ENCODE measurements around the gene ATP6V0B. TPM values are rescaled to one million over a fixed set of nuclear protein-coding genes. Genes with fewer than 3 reads are reported as not detected.

The ATP6V0B gene
- total RNA-seq, 1 experiment from 2014 or later: 181 TPM

DNA sequence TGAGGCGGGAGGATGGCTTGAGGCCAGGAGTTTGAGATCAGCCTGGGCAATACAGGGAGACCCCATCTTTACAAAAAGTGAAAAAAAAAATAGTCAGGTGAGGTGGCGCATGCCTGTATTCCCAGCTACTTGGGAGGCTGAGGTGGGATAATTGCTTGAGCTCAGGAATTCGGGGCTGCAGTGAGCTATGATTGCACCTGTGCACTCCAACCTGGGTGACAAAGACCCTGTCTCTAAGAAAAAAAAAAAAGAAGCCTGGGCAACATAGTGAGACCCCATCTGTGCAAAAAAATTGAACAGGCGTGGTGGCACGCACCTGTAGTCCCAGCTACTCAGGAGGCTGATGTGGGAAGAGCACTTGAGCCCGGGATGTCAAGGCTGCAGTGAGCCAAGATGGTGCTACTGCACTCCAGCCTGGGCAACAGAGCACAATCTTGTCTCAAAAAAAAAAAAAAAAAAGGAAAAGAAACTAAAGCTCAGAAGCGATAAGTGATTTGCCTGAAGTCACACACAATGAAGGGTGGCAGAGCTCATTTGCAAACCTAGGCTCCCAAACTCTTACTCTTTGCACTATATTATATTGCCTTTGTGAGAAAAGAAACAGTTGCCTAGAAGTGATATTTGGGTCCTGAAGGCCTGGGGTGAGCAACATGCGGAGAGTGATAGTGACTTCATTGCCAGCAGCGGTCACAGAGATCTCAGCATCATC, 18.6 kb downstream of the ATP6V0B start:
- Histone ChIP-seq H3K9me3 (ENCODE audit: low read depth, low read length, poor library complexity, severe bottlenecking) (no peaks in the 10 kb centered on the region), H3K27ac (ENCODE audit: low read depth, low read length, poor library complexity, severe bottlenecking) (no peak overlapping the region), H3K36me3 (ENCODE audit: insufficient read depth, low read length, poor library complexity, severe bottlenecking) (no peaks in the 10 kb centered on the region), H3K27me3 (replicated peaks; ENCODE audit: insufficient read depth, low read depth, low read length, poor library complexity) (no peaks in the 10 kb centered on the region), H3K4me3 (ENCODE audit: low read depth, low read length, poor library complexity, severe bottlenecking) (no peak overlapping the region), H3K4me1 (ENCODE audit: insufficient read depth, low read length, poor library complexity, severe bottlenecking) (peaks cover 19% of the 10 kb centered on the region)
- BruUV-seq (replicated peaks): no TSS peak
- no peak for TF ChIP-seq EZH2 (IDR thresholded peaks at IDR 0.05; ENCODE audit: borderline replicate concordance, low read depth, low read length, poor library complexity, severe bottlenecking)
- TF ChIP-seq, protein P1, sequence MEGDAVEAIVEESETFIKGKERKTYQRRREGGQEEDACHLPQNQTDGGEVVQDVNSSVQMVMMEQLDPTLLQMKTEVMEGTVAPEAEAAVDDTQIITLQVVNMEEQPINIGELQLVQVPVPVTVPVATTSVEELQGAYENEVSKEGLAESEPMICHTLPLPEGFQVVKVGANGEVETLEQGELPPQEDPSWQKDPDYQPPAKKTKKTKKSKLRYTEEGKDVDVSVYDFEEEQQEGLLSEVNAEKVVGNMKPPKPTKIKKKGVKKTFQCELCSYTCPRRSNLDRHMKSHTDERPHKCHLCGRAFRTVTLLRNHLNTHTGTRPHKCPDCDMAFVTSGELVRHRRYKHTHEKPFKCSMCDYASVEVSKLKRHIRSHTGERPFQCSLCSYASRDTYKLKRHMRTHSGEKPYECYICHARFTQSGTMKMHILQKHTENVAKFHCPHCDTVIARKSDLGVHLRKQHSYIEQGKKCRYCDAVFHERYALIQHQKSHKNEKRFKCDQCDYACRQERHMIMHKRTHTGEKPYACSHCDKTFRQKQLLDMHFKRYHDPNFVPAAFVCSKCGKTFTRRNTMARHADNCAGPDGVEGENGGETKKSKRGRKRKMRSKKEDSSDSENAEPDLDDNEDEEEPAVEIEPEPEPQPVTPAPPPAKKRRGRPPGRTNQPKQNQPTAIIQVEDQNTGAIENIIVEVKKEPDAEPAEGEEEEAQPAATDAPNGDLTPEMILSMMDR (conservative IDR thresholded peaks at IDR 0.05; ENCODE audit: low read depth, low read length): no peak
- ChIA-PET POLR2A (ENCODE audit: low non-redundant PET) (no interaction called here), CTCF (interaction anchor here (0.6 to 1.8 kb wide), 4 partner anchors 54 to 930 kb away, joined by 3 to 13 read pairs (median 4); no protein-coding TSS in a partner anchor)
- no peak for DNase-seq (ENCODE audit: low spot score)
- intact Hi-C loops (cut with micrococcal nuclease; ENCODE audit: unreplicated experiment): no loop called here

DNA sequence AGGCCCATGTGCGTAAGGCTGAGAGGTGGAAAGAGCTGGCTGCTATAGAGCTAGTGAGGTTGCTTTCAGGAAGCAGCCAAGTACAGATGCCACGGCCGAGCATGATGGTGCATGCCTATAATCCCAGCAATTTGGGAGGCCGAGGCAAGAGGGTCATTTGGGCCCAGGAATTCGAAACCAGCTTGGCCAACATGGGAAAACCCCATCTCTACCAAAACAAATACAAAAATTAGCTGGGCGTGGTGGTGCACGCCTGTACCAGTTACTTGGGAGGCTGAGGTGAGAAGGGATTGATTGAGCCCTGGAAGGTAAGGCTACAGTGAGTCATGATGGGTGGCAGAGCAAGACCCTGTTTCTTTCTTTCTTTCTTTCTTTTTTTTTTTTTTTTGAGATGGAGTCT, 19.3 kb downstream of the ATP6V0B start:
- H3K9me3 ChIP-seq (ENCODE audit: low read depth, low read length, poor library complexity, severe bottlenecking): no peaks in the 10 kb centered on the region
- no TSS peak for BruUV-seq (replicated peaks)
- CTCF ChIA-PET: interaction anchor here (0.6 to 1.8 kb wide), 3 partner anchors 54 to 930 kb away, joined by 3 to 13 read pairs (median 5); no protein-coding TSS in a partner anchor
- no peak for DNase-seq (ENCODE audit: low spot score)
- H3K4me1 ChIP-seq (ENCODE audit: insufficient read depth, low read length, poor library complexity, severe bottlenecking): peaks cover 19% of the 10 kb centered on the region
- TF ChIP-seq, protein P1 (conservative IDR thresholded peaks at IDR 0.05; ENCODE audit: low read depth, low read length): no peak
- TF ChIP-seq EZH2 (IDR thresholded peaks at IDR 0.05; ENCODE audit: borderline replicate concordance, low read depth, low read length, poor library complexity, severe bottlenecking): no peak
- H3K27ac ChIP-seq (ENCODE audit: low read depth, low read length, poor library complexity, severe bottlenecking): no peak overlapping the region
- no peak overlapping the region for H3K4me3 ChIP-seq (ENCODE audit: low read depth, low read length, poor library complexity, severe bottlenecking)
- POLR2A ChIA-PET (ENCODE audit: low non-redundant PET): interaction anchor here (0.6 kb wide), 2 partner anchors 10 to 37 kb away, joined by 10 read pairs; partner anchors contain the start of gene SLC6A9
- no peaks in the 10 kb centered on the region for H3K36me3 ChIP-seq (ENCODE audit: insufficient read depth, low read length, poor library complexity, severe bottlenecking)
- no peaks in the 10 kb centered on the region for H3K27me3 ChIP-seq (replicated peaks; ENCODE audit: insufficient read depth, low read depth, low read length, poor library complexity)
- intact Hi-C loops (cut with micrococcal nuclease; ENCODE audit: unreplicated experiment): no loop called here

DNA sequence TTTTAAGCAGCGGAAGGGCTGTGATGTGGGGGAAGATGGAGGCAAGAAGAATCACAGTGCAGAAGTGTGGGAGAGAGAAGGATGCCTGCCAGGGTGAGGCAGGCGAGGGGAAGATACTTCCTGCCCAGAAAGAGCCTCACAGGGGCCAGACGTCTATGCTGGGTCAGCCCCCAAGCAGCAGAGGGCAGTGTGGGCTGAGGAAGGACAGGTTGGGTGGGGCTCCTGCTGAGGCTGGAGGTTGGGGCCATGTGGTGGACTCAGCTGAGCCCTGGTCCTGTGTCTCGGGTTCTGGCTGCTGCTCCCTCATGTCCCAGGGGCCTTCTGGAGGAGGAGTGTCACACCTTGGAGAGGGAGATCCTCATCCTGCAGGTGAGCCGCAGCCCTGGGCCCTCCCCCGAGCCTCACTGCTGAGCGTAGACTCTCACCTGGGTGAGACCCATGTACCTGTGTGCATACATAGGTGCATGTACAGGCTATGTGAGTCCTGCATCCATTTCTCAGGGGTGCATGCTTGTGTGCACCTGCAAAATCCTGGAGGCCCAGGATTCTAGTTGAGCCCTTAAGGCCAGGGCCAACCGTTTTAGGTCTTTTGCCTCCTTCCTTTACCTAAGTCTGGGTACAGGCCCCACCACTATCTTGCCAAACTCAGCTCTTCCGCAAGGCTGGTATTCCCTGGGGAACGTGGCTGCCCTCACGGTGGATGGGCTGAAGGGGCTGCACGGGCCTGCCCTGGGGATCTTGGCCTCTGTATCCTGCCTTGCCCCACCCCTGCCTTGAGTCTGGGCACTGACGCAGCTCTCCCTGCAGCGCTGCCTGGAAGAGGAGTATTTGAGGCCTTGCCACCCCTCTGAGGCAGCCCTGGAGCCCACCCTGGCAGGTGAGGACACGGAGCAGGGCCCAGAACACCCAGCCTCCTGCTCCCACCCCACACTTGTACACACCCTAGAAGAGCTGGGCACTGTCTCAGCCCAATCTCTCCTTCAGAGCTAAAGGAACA, 20.3 kb downstream of the ATP6V0B start:
- no peak for DNase-seq (ENCODE audit: low spot score)
- POLR2A ChIA-PET (ENCODE audit: low non-redundant PET): interaction anchor here (0.6 kb wide), 3 partner anchors 9 to 129 kb away, joined by 3 to 10 read pairs (median 10); partner anchors contain the start of gene SLC6A9
- Histone ChIP-seq H3K4me3 (ENCODE audit: low read depth, low read length, poor library complexity, severe bottlenecking) (no peak overlapping the region), H3K9me3 (ENCODE audit: low read depth, low read length, poor library complexity, severe bottlenecking) (no peaks in the 10 kb centered on the region), H3K36me3 (ENCODE audit: insufficient read depth, low read length, poor library complexity, severe bottlenecking) (no peaks in the 10 kb centered on the region), H3K4me1 (ENCODE audit: insufficient read depth, low read length, poor library complexity, severe bottlenecking) (peaks cover 19% of the 10 kb centered on the region), H3K27ac (ENCODE audit: low read depth, low read length, poor library complexity, severe bottlenecking) (no peak overlapping the region), H3K27me3 (replicated peaks; ENCODE audit: insufficient read depth, low read depth, low read length, poor library complexity) (no peaks in the 10 kb centered on the region)
- no TSS peak for BruUV-seq (replicated peaks)
- TF ChIP-seq EZH2 (IDR thresholded peaks at IDR 0.05; ENCODE audit: borderline replicate concordance, low read depth, low read length, poor library complexity, severe bottlenecking): no peak
- TF ChIP-seq, protein P1 (conservative IDR thresholded peaks at IDR 0.05; ENCODE audit: low read depth, low read length): no peak
- CTCF ChIA-PET: interaction anchor here (0.6 kb wide), 1 partner anchor 38 kb away, joined by 3 read pairs; no protein-coding TSS in a partner anchor
- intact Hi-C loops (cut with micrococcal nuclease; ENCODE audit: unreplicated experiment): no loop called here

All from A673 (cell line).